PC-9 (cell line): ENCODE data around the gene AKR1C4. TPM values are rescaled to one million over a fixed set of nuclear protein-coding genes. Genes with fewer than 3 reads are reported as not detected.

Experiments used
- BruUV-seq: library from RNA; stranded (reverse); fragments of 400-500 nt; replicated peaks from 2 replicates; lab custom pipeline; 2021; lab: Mats Ljungman, UMichigan
- CTCF ChIA-PET: fragments of 300-600 bp; sonication (Branson Sonifier 250); formaldehyde crosslinking; loops from one replicate; lab custom pipeline; 2022; ENCODE audit warnings: antibody characterized with exemption; lab: Charles Lee
- POLR2A ChIA-PET: fragments of 300-600 bp; sonication (Branson Sonifier 250); formaldehyde crosslinking; loops from one replicate; lab custom pipeline; 2022; ENCODE audit warnings: antibody characterized with exemption; ENCODE audit not compliant: unreplicated experiment; lab: Charles Lee
- DNase-seq, 2 experiments: peaks; one replicate each; pipeline versions ENCODE4 v3.0.0 to v3.0.0-alpha.2; 2015 to 2022; ENCODE audit warnings: mixed read lengths in 1 of 2
- H2AFZ ChIP-seq: fragments of 200-600 bp; sonication (generic); 2 replicates; pipeline ENCODE4 v1.8.1; 2017; ENCODE audit warnings: antibody characterized with exemption
- H3F3A ChIP-seq: fragments of 200-600 bp; sonication (generic); 2 replicates; pipeline ENCODE4 v1.8.1; 2017; ENCODE audit warnings: antibody characterized with exemption, mild to moderate bottlenecking, low read depth; ENCODE audit not compliant: insufficient read depth
- H3K27ac ChIP-seq: fragments of 200-600 bp; sonication (generic); 2 replicates; pipeline ENCODE4 v1.6.1; 2016; ENCODE audit warnings: mixed run types
- H3K27me3 ChIP-seq: fragments of 200-600 bp; sonication (generic); 2 replicates; pipeline ENCODE4 v1.6.1; 2016; ENCODE audit warnings: low read depth, mixed run types; ENCODE audit not compliant: insufficient read depth
- H3K36me3 ChIP-seq: fragments of 200-600 bp; sonication (generic); 2 replicates; pipeline ENCODE4 v1.6.1; 2016; ENCODE audit warnings: low read depth, mixed run types
- H3K4me1 ChIP-seq: fragments of 200-600 bp; sonication (generic); replicated peaks from 2 replicates; pipeline ENCODE4 v1.6.1; 2016; ENCODE audit warnings: mixed run types; ENCODE audit not compliant: insufficient read depth
- H3K4me2 ChIP-seq: fragments of 200-600 bp; sonication (generic); 2 replicates; pipeline ENCODE4 v1.6.1; 2017; ENCODE audit warnings: mixed run types
- H3K4me3 ChIP-seq: fragments of 200-600 bp; sonication (generic); 2 replicates; pipeline ENCODE4 v1.6.1; 2016; ENCODE audit warnings: mixed run types
- H3K79me2 ChIP-seq: fragments of 200-600 bp; sonication (generic); 2 replicates; pipeline ENCODE4 v1.6.1; 2017; ENCODE audit warnings: low read depth, mixed run types
- H3K9me2 ChIP-seq: fragments of 200-600 bp; sonication (generic); 2 replicates; pipeline ENCODE4 v1.8.1; 2017; ENCODE audit warnings: mild to moderate bottlenecking; ENCODE audit not compliant: insufficient read depth
- H3K9me3 ChIP-seq: fragments of 200-600 bp; sonication (generic); 2 replicates; pipeline ENCODE4 v1.8.1; 2016; ENCODE audit warnings: low read depth; ENCODE audit not compliant: insufficient read depth
- H4K20me1 ChIP-seq: fragments of 200-600 bp; sonication (generic); 2 replicates; pipeline ENCODE4 v1.8.1; 2017; ENCODE audit not compliant: insufficient read depth
- EZH2 ChIP-seq: fragments of 200-600 bp; sonication (generic); IDR thresholded peaks from 2 replicates; pipeline ENCODE4 v1.8.0; 2017; ENCODE audit warnings: antibody characterized with exemption, low read depth
- intact Hi-C: fragments of 100-400 bp; cut with micrococcal nuclease; formaldehyde crosslinking; loops from one replicate; pipeline ENCODE4 v1.10.0; 2022; ENCODE audit not compliant: unreplicated experiment
- total RNA-seq: library from RNA; stranded (reverse); gene quantifications from 2 replicates; pipeline ENCODE4 v1.2.3, GENCODE V29; 2021
- TF ChIP-seq, protein P1 (sequence below): fragments of 200-600 bp; sonication (generic); conservative IDR thresholded peaks from 2 replicates; pipeline ENCODE4 v1.6.1; 2017; ENCODE audit warnings: mixed run types, antibody characterized with exemption, mild to moderate bottlenecking, moderate library complexity

Gene AKR1C4
- total RNA-seq, 1 experiment from 2014 or later: not detected

GRCh38 chr10:5266351-5266750 is 69.7 kb downstream of the AKR1C4 start:
- DNase-seq: no peak
- no peaks in the 10 kb centered on the region for H3K27me3 ChIP-seq
- no peaks in the 10 kb centered on the region for H3K79me2 ChIP-seq
- no peak overlapping the region for H3K4me3 ChIP-seq
- no peak overlapping the region for H3K4me2 ChIP-seq
- H3K27ac ChIP-seq: no peak overlapping the region
- H4K20me1 ChIP-seq: no peaks in the 10 kb centered on the region
- ChIA-PET CTCF (no interaction called here), POLR2A (no interaction called here)
- H3F3A ChIP-seq: no peaks in the 10 kb centered on the region
- BruUV-seq: no TSS peak
- no peaks in the 10 kb centered on the region for H3K9me2 ChIP-seq
- TF ChIP-seq EZH2: no peak
- TF ChIP-seq, protein P1, sequence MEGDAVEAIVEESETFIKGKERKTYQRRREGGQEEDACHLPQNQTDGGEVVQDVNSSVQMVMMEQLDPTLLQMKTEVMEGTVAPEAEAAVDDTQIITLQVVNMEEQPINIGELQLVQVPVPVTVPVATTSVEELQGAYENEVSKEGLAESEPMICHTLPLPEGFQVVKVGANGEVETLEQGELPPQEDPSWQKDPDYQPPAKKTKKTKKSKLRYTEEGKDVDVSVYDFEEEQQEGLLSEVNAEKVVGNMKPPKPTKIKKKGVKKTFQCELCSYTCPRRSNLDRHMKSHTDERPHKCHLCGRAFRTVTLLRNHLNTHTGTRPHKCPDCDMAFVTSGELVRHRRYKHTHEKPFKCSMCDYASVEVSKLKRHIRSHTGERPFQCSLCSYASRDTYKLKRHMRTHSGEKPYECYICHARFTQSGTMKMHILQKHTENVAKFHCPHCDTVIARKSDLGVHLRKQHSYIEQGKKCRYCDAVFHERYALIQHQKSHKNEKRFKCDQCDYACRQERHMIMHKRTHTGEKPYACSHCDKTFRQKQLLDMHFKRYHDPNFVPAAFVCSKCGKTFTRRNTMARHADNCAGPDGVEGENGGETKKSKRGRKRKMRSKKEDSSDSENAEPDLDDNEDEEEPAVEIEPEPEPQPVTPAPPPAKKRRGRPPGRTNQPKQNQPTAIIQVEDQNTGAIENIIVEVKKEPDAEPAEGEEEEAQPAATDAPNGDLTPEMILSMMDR: no peak
- H3K9me3 ChIP-seq: peaks cover 3% of the 10 kb centered on the region; the same call in 1 of the 2 replicates
- no peaks in the 10 kb centered on the region for H3K4me1 ChIP-seq
- no peaks in the 10 kb centered on the region for H3K36me3 ChIP-seq
- intact Hi-C loops: no loop called here
- no peak overlapping the region for H2AFZ ChIP-seq

GRCh38 chr10:5266804-5267203 is 70.2 kb downstream of the AKR1C4 start:
- intact Hi-C loops: no loop called here
- no peaks in the 10 kb centered on the region for H3F3A ChIP-seq
- H3K9me3 ChIP-seq: peaks cover 3% of the 10 kb centered on the region; the same call in 1 of the 2 replicates
- no TSS peak for BruUV-seq
- no peak overlapping the region for H3K4me2 ChIP-seq
- no peaks in the 10 kb centered on the region for H3K4me1 ChIP-seq
- TF ChIP-seq, protein P1: no peak
- no peak for TF ChIP-seq EZH2
- no peaks in the 10 kb centered on the region for H3K27me3 ChIP-seq
- no peaks in the 10 kb centered on the region for H3K79me2 ChIP-seq
- H3K36me3 ChIP-seq: no peaks in the 10 kb centered on the region; the same call in 1 of the 2 replicates
- no peak for DNase-seq
- H2AFZ ChIP-seq: no peak overlapping the region
- POLR2A ChIA-PET: no interaction called here
- CTCF ChIA-PET: no interaction called here
- H3K27ac ChIP-seq: no peak overlapping the region
- no peaks in the 10 kb centered on the region for H3K9me2 ChIP-seq
- H4K20me1 ChIP-seq: no peaks in the 10 kb centered on the region
- H3K4me3 ChIP-seq: no peak overlapping the region

GRCh38 chr10:5268234-5268633 is 71.6 kb downstream of the AKR1C4 start:
- CTCF ChIA-PET: no interaction called here
- Histone ChIP-seq H3K9me3 (peaks cover 3% of the 10 kb centered on the region; the same call in 1 of the 2 replicates), H3F3A (no peaks in the 10 kb centered on the region), H3K4me1 (no peaks in the 10 kb centered on the region; the same call in 1 of the 2 replicates), H3K9me2 (no peaks in the 10 kb centered on the region), H4K20me1 (no peaks in the 10 kb centered on the region), H3K27ac (no peak overlapping the region), H2AFZ (no peak overlapping the region), H3K4me2 (no peak overlapping the region), H3K27me3 (no peaks in the 10 kb centered on the region), H3K79me2 (no peaks in the 10 kb centered on the region), H3K4me3 (no peak overlapping the region), H3K36me3 (no peaks in the 10 kb centered on the region; the same call in 1 of the 2 replicates)
- POLR2A ChIA-PET: no interaction called here
- TF ChIP-seq, protein P1: no peak
- TF ChIP-seq EZH2: no peak
- intact Hi-C loops: no loop called here
- BruUV-seq: no TSS peak
- DNase-seq: no peak

Other genes starting within 250 kb of the AKR1C4 start
- gene AKR1C1, start 233.4 kb upstream of the AKR1C4 start, total RNA-seq: 1,253 and 1,313 TPM in 2 replicates
- gene AKR1C2, start 193.0 kb upstream of the AKR1C4 start, total RNA-seq: 1,997 and 2,032 TPM in 2 replicates
- 1,870 and 1,886 TPM in 2 replicates for gene AKR1C3, start 102.4 kb upstream of the AKR1C4 start, total RNA-seq
- gene AKR1C8, start 11.7 kb upstream of the AKR1C4 start, total RNA-seq: 2.7 and 4.0 TPM in 2 replicates
- gene UCN3, start 168.1 kb downstream of the AKR1C4 start, total RNA-seq: not detected in 2 replicates
- 0.35 and 0.52 TPM in 2 replicates for gene TUBAL3, start 208.0 kb downstream of the AKR1C4 start, total RNA-seq
- gene NET1, start 215.7 kb downstream of the AKR1C4 start, total RNA-seq: 150 and 161 TPM in 2 replicates